Activated B cell treated with CpG ODN at 0.5 μM for 24 hours (primary cell): ENCODE data around the gene PRR27. TPM values are rescaled to one million over a fixed set of nuclear protein-coding genes. Genes with fewer than 3 reads are reported as not detected.

Experiments
- total RNA-seq: library from RNA; stranded (reverse); gene quantifications from 2 replicates; pipeline ENCODE4 v1.2.3, GENCODE V29; 2022

The PRR27 gene
- total RNA-seq, 1 donor from 2014 or later = not detected

Other genes with a start within 250 kb of the PRR27 start
- gene CSN1S1, start 223.2 kb upstream of the PRR27 start, total RNA-seq = not detected in 2 replicates
- not detected in 2 replicates for gene CSN2, start 188.5 kb upstream of the PRR27 start, total RNA-seq
- not detected in 2 replicates for gene STATH, start 158.3 kb upstream of the PRR27 start, total RNA-seq
- gene HTN3, start 125.8 kb upstream of the PRR27 start, total RNA-seq = not detected in 2 replicates
- not detected in 2 replicates for gene HTN1, start 103.8 kb upstream of the PRR27 start, total RNA-seq
- not detected in 2 replicates for gene ODAM, start 41.5 kb downstream of the PRR27 start, total RNA-seq
- not detected in 2 replicates for gene FDCSP, start 71.9 kb downstream of the PRR27 start, total RNA-seq
- not detected in 2 replicates for gene CSN3, start 88.4 kb downstream of the PRR27 start, total RNA-seq
- gene CABS1, start 180.7 kb downstream of the PRR27 start, total RNA-seq = not detected in 2 replicates
- not detected in 2 replicates for gene SMR3A, start 206.5 kb downstream of the PRR27 start, total RNA-seq
- not detected in 2 replicates for gene SMR3B, start 228.9 kb downstream of the PRR27 start, total RNA-seq
- gene OPRPN, start 243.7 kb downstream of the PRR27 start, total RNA-seq = not detected in 2 replicates